Measurements from ENCODE around the gene PSME3IP1.

DNA sequence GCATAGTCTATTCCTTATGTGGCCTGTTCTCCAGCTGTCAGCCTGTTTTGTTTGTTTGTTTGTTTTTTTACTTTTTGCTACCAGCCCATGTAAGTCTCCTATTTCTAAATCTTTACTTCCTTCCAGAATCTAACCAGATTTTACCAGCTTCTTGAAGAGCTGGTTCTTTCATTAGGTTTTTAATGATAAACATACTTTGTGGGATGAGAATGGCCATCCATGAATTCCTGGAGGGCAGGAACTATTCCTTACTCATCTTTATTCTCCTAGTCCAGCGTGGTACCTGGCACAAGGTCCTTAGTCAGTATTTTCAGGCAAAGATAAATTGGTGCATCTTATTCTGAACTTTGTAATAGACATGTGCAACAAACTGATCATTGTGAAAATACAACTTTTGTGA is 17.6 kb upstream of the PSME3IP1 start:
- TF ChIP-seq TP53 (CRISPR knock-in tag; IDR thresholded peaks at IDR 0.05) = no peak
- TF ChIP-seq, protein P1, sequence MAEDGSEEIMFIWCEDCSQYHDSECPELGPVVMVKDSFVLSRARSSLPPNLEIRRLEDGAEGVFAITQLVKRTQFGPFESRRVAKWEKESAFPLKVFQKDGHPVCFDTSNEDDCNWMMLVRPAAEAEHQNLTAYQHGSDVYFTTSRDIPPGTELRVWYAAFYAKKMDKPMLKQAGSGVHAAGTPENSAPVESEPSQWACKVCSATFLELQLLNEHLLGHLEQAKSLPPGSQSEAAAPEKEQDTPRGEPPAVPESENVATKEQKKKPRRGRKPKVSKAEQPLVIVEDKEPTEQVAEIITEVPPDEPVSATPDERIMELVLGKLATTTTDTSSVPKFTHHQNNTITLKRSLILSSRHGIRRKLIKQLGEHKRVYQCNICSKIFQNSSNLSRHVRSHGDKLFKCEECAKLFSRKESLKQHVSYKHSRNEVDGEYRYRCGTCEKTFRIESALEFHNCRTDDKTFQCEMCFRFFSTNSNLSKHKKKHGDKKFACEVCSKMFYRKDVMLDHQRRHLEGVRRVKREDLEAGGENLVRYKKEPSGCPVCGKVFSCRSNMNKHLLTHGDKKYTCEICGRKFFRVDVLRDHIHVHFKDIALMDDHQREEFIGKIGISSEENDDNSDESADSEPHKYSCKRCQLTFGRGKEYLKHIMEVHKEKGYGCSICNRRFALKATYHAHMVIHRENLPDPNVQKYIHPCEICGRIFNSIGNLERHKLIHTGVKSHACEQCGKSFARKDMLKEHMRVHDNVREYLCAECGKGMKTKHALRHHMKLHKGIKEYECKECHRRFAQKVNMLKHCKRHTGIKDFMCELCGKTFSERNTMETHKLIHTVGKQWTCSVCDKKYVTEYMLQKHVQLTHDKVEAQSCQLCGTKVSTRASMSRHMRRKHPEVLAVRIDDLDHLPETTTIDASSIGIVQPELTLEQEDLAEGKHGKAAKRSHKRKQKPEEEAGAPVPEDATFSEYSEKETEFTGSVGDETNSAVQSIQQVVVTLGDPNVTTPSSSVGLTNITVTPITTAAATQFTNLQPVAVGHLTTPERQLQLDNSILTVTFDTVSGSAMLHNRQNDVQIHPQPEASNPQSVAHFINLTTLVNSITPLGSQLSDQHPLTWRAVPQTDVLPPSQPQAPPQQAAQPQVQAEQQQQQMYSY (CRISPR knock-in tag; IDR thresholded peaks at IDR 0.05) = no peak
- TF ChIP-seq NR3C1 (CRISPR knock-in tag; conservative IDR thresholded peaks at IDR 0.05; ENCODE audit: low read depth) = no peak
- TF ChIP-seq ZNF232 (CRISPR knock-in tag; IDR thresholded peaks at IDR 0.05) = no peak
- TF ChIP-seq, protein P2, sequence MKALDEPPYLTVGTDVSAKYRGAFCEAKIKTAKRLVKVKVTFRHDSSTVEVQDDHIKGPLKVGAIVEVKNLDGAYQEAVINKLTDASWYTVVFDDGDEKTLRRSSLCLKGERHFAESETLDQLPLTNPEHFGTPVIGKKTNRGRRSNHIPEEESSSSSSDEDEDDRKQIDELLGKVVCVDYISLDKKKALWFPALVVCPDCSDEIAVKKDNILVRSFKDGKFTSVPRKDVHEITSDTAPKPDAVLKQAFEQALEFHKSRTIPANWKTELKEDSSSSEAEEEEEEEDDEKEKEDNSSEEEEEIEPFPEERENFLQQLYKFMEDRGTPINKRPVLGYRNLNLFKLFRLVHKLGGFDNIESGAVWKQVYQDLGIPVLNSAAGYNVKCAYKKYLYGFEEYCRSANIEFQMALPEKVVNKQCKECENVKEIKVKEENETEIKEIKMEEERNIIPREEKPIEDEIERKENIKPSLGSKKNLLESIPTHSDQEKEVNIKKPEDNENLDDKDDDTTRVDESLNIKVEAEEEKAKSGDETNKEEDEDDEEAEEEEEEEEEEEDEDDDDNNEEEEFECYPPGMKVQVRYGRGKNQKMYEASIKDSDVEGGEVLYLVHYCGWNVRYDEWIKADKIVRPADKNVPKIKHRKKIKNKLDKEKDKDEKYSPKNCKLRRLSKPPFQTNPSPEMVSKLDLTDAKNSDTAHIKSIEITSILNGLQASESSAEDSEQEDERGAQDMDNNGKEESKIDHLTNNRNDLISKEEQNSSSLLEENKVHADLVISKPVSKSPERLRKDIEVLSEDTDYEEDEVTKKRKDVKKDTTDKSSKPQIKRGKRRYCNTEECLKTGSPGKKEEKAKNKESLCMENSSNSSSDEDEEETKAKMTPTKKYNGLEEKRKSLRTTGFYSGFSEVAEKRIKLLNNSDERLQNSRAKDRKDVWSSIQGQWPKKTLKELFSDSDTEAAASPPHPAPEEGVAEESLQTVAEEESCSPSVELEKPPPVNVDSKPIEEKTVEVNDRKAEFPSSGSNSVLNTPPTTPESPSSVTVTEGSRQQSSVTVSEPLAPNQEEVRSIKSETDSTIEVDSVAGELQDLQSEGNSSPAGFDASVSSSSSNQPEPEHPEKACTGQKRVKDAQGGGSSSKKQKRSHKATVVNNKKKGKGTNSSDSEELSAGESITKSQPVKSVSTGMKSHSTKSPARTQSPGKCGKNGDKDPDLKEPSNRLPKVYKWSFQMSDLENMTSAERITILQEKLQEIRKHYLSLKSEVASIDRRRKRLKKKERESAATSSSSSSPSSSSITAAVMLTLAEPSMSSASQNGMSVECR (CRISPR knock-in tag; IDR thresholded peaks at IDR 0.05; ENCODE audit: borderline replicate concordance) = no peak
- TF ChIP-seq ESRRA (CRISPR knock-in tag; IDR thresholded peaks at IDR 0.05; ENCODE audit: borderline replicate concordance) = no peak
- TF ChIP-seq, protein P3, sequence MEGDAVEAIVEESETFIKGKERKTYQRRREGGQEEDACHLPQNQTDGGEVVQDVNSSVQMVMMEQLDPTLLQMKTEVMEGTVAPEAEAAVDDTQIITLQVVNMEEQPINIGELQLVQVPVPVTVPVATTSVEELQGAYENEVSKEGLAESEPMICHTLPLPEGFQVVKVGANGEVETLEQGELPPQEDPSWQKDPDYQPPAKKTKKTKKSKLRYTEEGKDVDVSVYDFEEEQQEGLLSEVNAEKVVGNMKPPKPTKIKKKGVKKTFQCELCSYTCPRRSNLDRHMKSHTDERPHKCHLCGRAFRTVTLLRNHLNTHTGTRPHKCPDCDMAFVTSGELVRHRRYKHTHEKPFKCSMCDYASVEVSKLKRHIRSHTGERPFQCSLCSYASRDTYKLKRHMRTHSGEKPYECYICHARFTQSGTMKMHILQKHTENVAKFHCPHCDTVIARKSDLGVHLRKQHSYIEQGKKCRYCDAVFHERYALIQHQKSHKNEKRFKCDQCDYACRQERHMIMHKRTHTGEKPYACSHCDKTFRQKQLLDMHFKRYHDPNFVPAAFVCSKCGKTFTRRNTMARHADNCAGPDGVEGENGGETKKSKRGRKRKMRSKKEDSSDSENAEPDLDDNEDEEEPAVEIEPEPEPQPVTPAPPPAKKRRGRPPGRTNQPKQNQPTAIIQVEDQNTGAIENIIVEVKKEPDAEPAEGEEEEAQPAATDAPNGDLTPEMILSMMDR (IDR thresholded peaks at IDR 0.05) = no peak
- TF ChIP-seq, protein P4, sequence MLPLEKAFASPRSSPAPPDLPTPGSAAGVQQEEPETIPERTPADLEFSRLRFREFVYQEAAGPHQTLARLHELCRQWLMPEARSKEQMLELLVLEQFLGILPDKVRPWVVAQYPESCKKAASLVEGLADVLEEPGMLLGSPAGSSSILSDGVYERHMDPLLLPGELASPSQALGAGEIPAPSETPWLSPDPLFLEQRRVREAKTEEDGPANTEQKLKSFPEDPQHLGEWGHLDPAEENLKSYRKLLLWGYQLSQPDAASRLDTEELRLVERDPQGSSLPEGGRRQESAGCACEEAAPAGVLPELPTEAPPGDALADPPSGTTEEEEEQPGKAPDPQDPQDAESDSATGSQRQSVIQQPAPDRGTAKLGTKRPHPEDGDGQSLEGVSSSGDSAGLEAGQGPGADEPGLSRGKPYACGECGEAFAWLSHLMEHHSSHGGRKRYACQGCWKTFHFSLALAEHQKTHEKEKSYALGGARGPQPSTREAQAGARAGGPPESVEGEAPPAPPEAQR (CRISPR knock-in tag; IDR thresholded peaks at IDR 0.05) = no peak
- TF ChIP-seq ETV6 (CRISPR knock-in tag; IDR thresholded peaks at IDR 0.05) = no peak
